ENCODE measurements around the gene STT3A.

STT3A gene

GRCh38 chr11:125625225-125625629 lies 32.6 kb downstream of the STT3A start:
- H3K4me3 ChIP-seq (ENCODE audit: low read depth, low read length), result peak overlapping the region; percentile 94
- peak overlapping the region; percentile 98 for H3K9ac ChIP-seq (ENCODE audit: low read depth, low read length)
- no peaks in the 10 kb centered on the region for H3K9me3 ChIP-seq (ENCODE audit: control insufficient read depth, insufficient read depth, low read length)
- no peaks in the 10 kb centered on the region for H3K27me3 ChIP-seq (ENCODE audit: control insufficient read depth, insufficient read depth, low read length)
- H3K36me3 ChIP-seq (ENCODE audit: control insufficient read depth, insufficient read depth, low read length), result peaks cover 11% of the 10 kb centered on the region
- H3K4me1 ChIP-seq (ENCODE audit: control insufficient read depth, insufficient read depth, low read length), result no peaks in the 10 kb centered on the region

GRCh38 chr11:125625630-125626287 lies 33.1 kb downstream of the STT3A start:
- H3K4me1 ChIP-seq (ENCODE audit: control insufficient read depth, insufficient read depth, low read length), result no peaks in the 10 kb centered on the region
- H3K9me3 ChIP-seq (ENCODE audit: control insufficient read depth, insufficient read depth, low read length), result no peaks in the 10 kb centered on the region
- peak overlapping the region; percentile 98 for H3K9ac ChIP-seq (ENCODE audit: low read depth, low read length)
- H3K27me3 ChIP-seq (ENCODE audit: control insufficient read depth, insufficient read depth, low read length), result no peaks in the 10 kb centered on the region
- H3K4me3 ChIP-seq (ENCODE audit: low read depth, low read length), result peak overlapping the region; percentile 94
- peaks cover 8% of the 10 kb centered on the region for H3K36me3 ChIP-seq (ENCODE audit: control insufficient read depth, insufficient read depth, low read length)

- H3K9ac ChIP-seq (ENCODE audit: low read depth, low read length), result peak overlapping the region; percentile 98
- no peaks in the 10 kb centered on the region for H3K27me3 ChIP-seq (ENCODE audit: control insufficient read depth, insufficient read depth, low read length)
- H3K4me3 ChIP-seq (ENCODE audit: low read depth, low read length), result peak overlapping the region; percentile 94
- H3K9me3 ChIP-seq (ENCODE audit: control insufficient read depth, insufficient read depth, low read length), result no peaks in the 10 kb centered on the region
- H3K4me1 ChIP-seq (ENCODE audit: control insufficient read depth, insufficient read depth, low read length), result no peaks in the 10 kb centered on the region
- H3K36me3 ChIP-seq (ENCODE audit: control insufficient read depth, insufficient read depth, low read length), result peaks cover 8% of the 10 kb centered on the region
Measured at GRCh38 chr11:125626288-125626950, 33.8 kb downstream of the STT3A start.

GRCh38 chr11:125627236-125627910 lies 34.7 kb downstream of the STT3A start:
- Histone ChIP-seq H3K9ac (ENCODE audit: low read depth, low read length) (peak overlapping the region; percentile 98), H3K36me3 (ENCODE audit: control insufficient read depth, insufficient read depth, low read length) (peaks cover 8% of the 10 kb centered on the region), H3K4me1 (ENCODE audit: control insufficient read depth, insufficient read depth, low read length) (no peaks in the 10 kb centered on the region)

GRCh38 chr11:125637840-125638239 lies 45.2 kb downstream of the STT3A start:
- Histone ChIP-seq H3K4me3 (ENCODE audit: low read depth, low read length) (no peak overlapping the region), H3K36me3 (ENCODE audit: control insufficient read depth, insufficient read depth, low read length) (peaks cover 31% of the 10 kb centered on the region), H3K9ac (ENCODE audit: low read depth, low read length) (no peak overlapping the region), H3K4me1 (ENCODE audit: control insufficient read depth, insufficient read depth, low read length) (no peaks in the 10 kb centered on the region), H3K27me3 (ENCODE audit: control insufficient read depth, insufficient read depth, low read length) (no peaks in the 10 kb centered on the region), H3K9me3 (ENCODE audit: control insufficient read depth, insufficient read depth, low read length) (no peaks in the 10 kb centered on the region)

More at GRCh38 chr11:125627236-125627910, 34.7 kb downstream of the STT3A start:
- Histone ChIP-seq H3K27me3 (ENCODE audit: control insufficient read depth, insufficient read depth, low read length) (no peaks in the 10 kb centered on the region), H3K4me3 (ENCODE audit: low read depth, low read length) (peak overlapping the region; percentile 94), H3K9me3 (ENCODE audit: control insufficient read depth, insufficient read depth, low read length) (no peaks in the 10 kb centered on the region)

GRCh38 chr11:125638315-125638714 lies 45.7 kb downstream of the STT3A start:
- Histone ChIP-seq H3K9me3 (ENCODE audit: control insufficient read depth, insufficient read depth, low read length) (no peaks in the 10 kb centered on the region), H3K27me3 (ENCODE audit: control insufficient read depth, insufficient read depth, low read length) (no peaks in the 10 kb centered on the region), H3K4me3 (ENCODE audit: low read depth, low read length) (no peak overlapping the region), H3K36me3 (ENCODE audit: control insufficient read depth, insufficient read depth, low read length) (peaks cover 31% of the 10 kb centered on the region), H3K4me1 (ENCODE audit: control insufficient read depth, insufficient read depth, low read length) (no peaks in the 10 kb centered on the region), H3K9ac (ENCODE audit: low read depth, low read length) (no peak overlapping the region)

GRCh38 chr11:125645871-125646270 lies 53.2 kb downstream of the STT3A start:
- no peaks in the 10 kb centered on the region for H3K27me3 ChIP-seq (ENCODE audit: control insufficient read depth, insufficient read depth, low read length)
- H3K4me1 ChIP-seq (ENCODE audit: control insufficient read depth, insufficient read depth, low read length), result no peaks in the 10 kb centered on the region
- no peaks in the 10 kb centered on the region for H3K9me3 ChIP-seq (ENCODE audit: control insufficient read depth, insufficient read depth, low read length)
- no peak overlapping the region for H3K4me3 ChIP-seq (ENCODE audit: low read depth, low read length)
- H3K9ac ChIP-seq (ENCODE audit: low read depth, low read length), result no peak overlapping the region
- H3K36me3 ChIP-seq (ENCODE audit: control insufficient read depth, insufficient read depth, low read length), result peaks cover 10% of the 10 kb centered on the region

- Histone ChIP-seq H3K4me1 (ENCODE audit: control insufficient read depth, insufficient read depth, low read length) (no peaks in the 10 kb centered on the region), H3K9ac (ENCODE audit: low read depth, low read length) (no peak overlapping the region), H3K36me3 (ENCODE audit: control insufficient read depth, insufficient read depth, low read length) (peaks cover 4% of the 10 kb centered on the region), H3K27me3 (ENCODE audit: control insufficient read depth, insufficient read depth, low read length) (no peaks in the 10 kb centered on the region), H3K4me3 (ENCODE audit: low read depth, low read length) (no peak overlapping the region), H3K9me3 (ENCODE audit: control insufficient read depth, insufficient read depth, low read length) (no peaks in the 10 kb centered on the region)
Measured at GRCh38 chr11:125649465-125650166, 57.0 kb downstream of the STT3A start.

GRCh38 chr11:125662689-125663088 lies 70.0 kb downstream of the STT3A start:
- no peaks in the 10 kb centered on the region for H3K36me3 ChIP-seq (ENCODE audit: control insufficient read depth, insufficient read depth, low read length)
- no peaks in the 10 kb centered on the region for H3K27me3 ChIP-seq (ENCODE audit: control insufficient read depth, insufficient read depth, low read length)
- no peaks in the 10 kb centered on the region for H3K4me1 ChIP-seq (ENCODE audit: control insufficient read depth, insufficient read depth, low read length)
- H3K9ac ChIP-seq (ENCODE audit: low read depth, low read length), result no peak overlapping the region
- H3K4me3 ChIP-seq (ENCODE audit: low read depth, low read length), result no peak overlapping the region
- H3K9me3 ChIP-seq (ENCODE audit: control insufficient read depth, insufficient read depth, low read length), result no peaks in the 10 kb centered on the region

- Histone ChIP-seq H3K36me3 (ENCODE audit: control insufficient read depth, insufficient read depth, low read length) (no peaks in the 10 kb centered on the region), H3K4me3 (ENCODE audit: low read depth, low read length) (no peak overlapping the region), H3K9ac (ENCODE audit: low read depth, low read length) (no peak overlapping the region)
Measured at GRCh38 chr11:125663910-125664309, 71.3 kb downstream of the STT3A start.

GRCh38 chr11:125667151-125667550 lies 74.5 kb downstream of the STT3A start:
- no peak overlapping the region for H3K9ac ChIP-seq (ENCODE audit: low read depth, low read length)
- no peaks in the 10 kb centered on the region for H3K4me1 ChIP-seq (ENCODE audit: control insufficient read depth, insufficient read depth, low read length)
- H3K9me3 ChIP-seq (ENCODE audit: control insufficient read depth, insufficient read depth, low read length), result no peaks in the 10 kb centered on the region
- H3K36me3 ChIP-seq (ENCODE audit: control insufficient read depth, insufficient read depth, low read length), result no peaks in the 10 kb centered on the region
- H3K4me3 ChIP-seq (ENCODE audit: low read depth, low read length), result no peak overlapping the region
- no peaks in the 10 kb centered on the region for H3K27me3 ChIP-seq (ENCODE audit: control insufficient read depth, insufficient read depth, low read length)

More at GRCh38 chr11:125663910-125664309, 71.3 kb downstream of the STT3A start:
- no peaks in the 10 kb centered on the region for H3K27me3 ChIP-seq (ENCODE audit: control insufficient read depth, insufficient read depth, low read length)
- H3K9me3 ChIP-seq (ENCODE audit: control insufficient read depth, insufficient read depth, low read length), result no peaks in the 10 kb centered on the region
- no peaks in the 10 kb centered on the region for H3K4me1 ChIP-seq (ENCODE audit: control insufficient read depth, insufficient read depth, low read length)

All from iPS-15b (cell line).